K562 (cell line): Measurements from ENCODE around the gene TAS2R40. TPM values are rescaled to one million over a fixed set of nuclear protein-coding genes. Genes with fewer than 3 reads are reported as not detected.

Experiments used
- HLTF ChIP-seq: fragments of 450-650 bp; IDR thresholded peaks from 2 replicates; pipeline ENCODE4 v1.6.1; 2016
- IRF9 ChIP-seq: fragments of 450-650 bp; IDR thresholded peaks from 2 replicates; pipeline ENCODE4 v1.6.1; 2016; ENCODE audit warnings: missing biosample characterization, missing genetic modification characterization
- JUN ChIP-seq, 2 experiments: sonication (generic) in 1 of 2; formaldehyde crosslinking in 1 of 2; IDR thresholded peaks; 2 replicates each; pipeline versions ENCODE4 v1.6.1 to v1.8.0; 2012 to 2022; ENCODE audit warnings: borderline replicate concordance in 2 of 2, mild to moderate bottlenecking in 2 of 2, improper control_type of control experiment in 1 of 2, low read depth in 1 of 2, low read length in 1 of 2, missing genetic modification reagents in 1 of 2
- MAX ChIP-seq: sonication (generic); formaldehyde crosslinking; IDR thresholded peaks from 2 replicates; pipeline ENCODE4 v1.9.0; 2022; ENCODE audit warnings: mild to moderate bottlenecking, missing genetic modification reagents
- NEUROD1 ChIP-seq: fragments of 150-350 bp; IDR thresholded peaks from 2 replicates; pipeline ENCODE4 v1.6.1; 2014; ENCODE audit warnings: borderline replicate concordance, low read length, low read depth; ENCODE audit not compliant: partially characterized antibody
- PCBP2 ChIP-seq: fragments of 200-400 bp; formaldehyde crosslinking; IDR thresholded peaks from 2 replicates; pipeline ENCODE4 v1.6.1; 2018; ENCODE audit warnings: low read length, low read depth, mild to moderate bottlenecking, moderate library complexity; ENCODE audit not compliant: poor library complexity, severe bottlenecking
- PHF8 ChIP-seq: fragments of 200-600 bp; sonication (generic); IDR thresholded peaks from 2 replicates; pipeline ENCODE4 v1.6.1; 2012; ENCODE audit warnings: mixed run types, mild to moderate bottlenecking, inconsistent platforms, low read length, moderate library complexity, borderline replicate concordance
- SETDB1 ChIP-seq: IDR thresholded peaks from one replicate; pipeline ENCODE4 v1.6.1; 2012; ENCODE audit warnings: low read length, control low read depth, inconsistent platforms
- SMARCA5 ChIP-seq: fragments of 450-650 bp; IDR thresholded peaks from 2 replicates; pipeline ENCODE4 v1.6.1; 2016
- TAL1 ChIP-seq: fragments of 450-650 bp; IDR thresholded peaks from 2 replicates; pipeline ENCODE4 v1.6.1; 2016; ENCODE audit warnings: mild to moderate bottlenecking
- TEAD4 ChIP-seq, 2 experiments: sonication (generic) in 1 of 2; formaldehyde crosslinking in 1 of 2; IDR thresholded peaks; 2 replicates each; pipeline versions ENCODE4 v1.6.1 to v1.8.0; 2012 to 2022; ENCODE audit warnings: borderline replicate concordance in 1 of 2, inconsistent platforms in 1 of 2, low read length in 1 of 2, mild to moderate bottlenecking in 1 of 2, missing genetic modification reagents in 1 of 2
- THRB ChIP-seq: fragments of 450-650 bp; formaldehyde crosslinking; conservative IDR thresholded peaks from 2 replicates; pipeline ENCODE4 v1.4.0; 2022; ENCODE audit warnings: mild to moderate bottlenecking, missing genetic modification characterization
- TOE1 ChIP-seq, 2 experiments: fragments of 450-650 bp in 1 of 2; sonication (generic) in 1 of 2; formaldehyde crosslinking in 1 of 2; IDR thresholded peaks; 2 replicates each; pipeline versions ENCODE4 v1.7.1 to v1.8.0; 2016 to 2022; ENCODE audit warnings: borderline replicate concordance in 2 of 2, mild to moderate bottlenecking in 2 of 2, antibody characterized with exemption in 1 of 2, inconsistent platforms in 1 of 2, low read depth in 1 of 2, missing genetic modification reagents in 1 of 2, moderate library complexity in 1 of 2
- ZBED1 ChIP-seq: IDR thresholded peaks from 2 replicates; pipeline ENCODE4 v1.6.1; 2014
- polyA plus RNA-seq, 8 experiments: library from polyadenylated mRNA; depleted of rRNA in 4 of 8; stranded (reverse) in 5 of 8; unstranded in 3 of 8; fragments of >200 nt; fragmentation: Nextera tagmentation in 2 of 8; fragmentation: Illumina TruSeq in 1 of 8; extraction: Ambion mirVana in 2 of 8; extraction: Trizol in 1 of 8; gene quantifications; 2 replicates each; pipeline versions ENCODE4 v1.2.1 to v1.2.3, GENCODE V29; 2011 to 2014; ENCODE audit warnings: inconsistent platforms in 1 of 8, missing spikeins in 1 of 8
- total RNA-seq, 7 experiments: library from RNA; depleted of rRNA in 6 of 7; stranded (reverse); fragments of >200 nt in 6 of 7; fragmentation: Illumina TruSeq in 2 of 7; extraction: Trizol in 2 of 7; gene quantifications; 2 replicates each; pipeline versions ENCODE4 v1.2.1 to v1.2.3, GENCODE V29; 2011 to 2021; ENCODE audit warnings: low replicate concordance in 1 of 7
- TF ChIP-seq, protein P1 (sequence below): fragments of 450-650 bp; IDR thresholded peaks from 2 replicates; pipeline ENCODE4 v1.6.1; 2018; ENCODE audit not compliant: partially characterized antibody
- TF ChIP-seq, protein P2 (sequence below): fragments of 250-450 bp; sonication (Bioruptor Pico); IDR thresholded peaks from 2 replicates; pipeline ENCODE4 v1.4.0; 2020

Gene TAS2R40
- total and polyA plus RNA-seq, 9 of the 15 experiments (the other 6 are each of a cell fraction or from before 2014, with no cell fraction given) = not detected

- TF ChIP-seq JUN (IDR thresholded peaks at IDR 0.05; ENCODE audit: borderline replicate concordance, low read depth, low read length) = no peak
- TF ChIP-seq JUN (CRISPR knock-in tag; IDR thresholded peaks at IDR 0.05; ENCODE audit: borderline replicate concordance) = 0 out of 2 replicates have a peak, but pooled peaks have one; percentile 49
- TF ChIP-seq MAX (CRISPR knock-in tag) = peak; percentile 19; the same call in 1 of the 2 replicates
- 0 out of 2 replicates have a peak, but pooled peaks have one; percentile 4 for TF ChIP-seq TAL1
- TF ChIP-seq TOE1 (IDR thresholded peaks at IDR 0.05; ENCODE audit: borderline replicate concordance) = no peak
- TF ChIP-seq TOE1 (CRISPR knock-in tag; IDR thresholded peaks at IDR 0.05; ENCODE audit: borderline replicate concordance, low read depth) = no peak
- 0 out of 2 replicates have a peak, but pooled peaks have one; percentile 42 for TF ChIP-seq IRF9 (tag)
- TF ChIP-seq HLTF = peak; percentile 67; the same call in 1 of the 2 replicates
- TF ChIP-seq SMARCA5 = 0 out of 2 replicates have a peak, but pooled peaks have one; percentile 23
- TF ChIP-seq NEUROD1 = no peak
- 0 out of 2 replicates have a peak, but pooled peaks have one; percentile 4 for TF ChIP-seq THRB (CRISPR knock-in tag)
- TF ChIP-seq ZBED1 = no peak
- TF ChIP-seq PCBP2 = no peak
- TF ChIP-seq SETDB1 = no peak
- TF ChIP-seq, protein P1, sequence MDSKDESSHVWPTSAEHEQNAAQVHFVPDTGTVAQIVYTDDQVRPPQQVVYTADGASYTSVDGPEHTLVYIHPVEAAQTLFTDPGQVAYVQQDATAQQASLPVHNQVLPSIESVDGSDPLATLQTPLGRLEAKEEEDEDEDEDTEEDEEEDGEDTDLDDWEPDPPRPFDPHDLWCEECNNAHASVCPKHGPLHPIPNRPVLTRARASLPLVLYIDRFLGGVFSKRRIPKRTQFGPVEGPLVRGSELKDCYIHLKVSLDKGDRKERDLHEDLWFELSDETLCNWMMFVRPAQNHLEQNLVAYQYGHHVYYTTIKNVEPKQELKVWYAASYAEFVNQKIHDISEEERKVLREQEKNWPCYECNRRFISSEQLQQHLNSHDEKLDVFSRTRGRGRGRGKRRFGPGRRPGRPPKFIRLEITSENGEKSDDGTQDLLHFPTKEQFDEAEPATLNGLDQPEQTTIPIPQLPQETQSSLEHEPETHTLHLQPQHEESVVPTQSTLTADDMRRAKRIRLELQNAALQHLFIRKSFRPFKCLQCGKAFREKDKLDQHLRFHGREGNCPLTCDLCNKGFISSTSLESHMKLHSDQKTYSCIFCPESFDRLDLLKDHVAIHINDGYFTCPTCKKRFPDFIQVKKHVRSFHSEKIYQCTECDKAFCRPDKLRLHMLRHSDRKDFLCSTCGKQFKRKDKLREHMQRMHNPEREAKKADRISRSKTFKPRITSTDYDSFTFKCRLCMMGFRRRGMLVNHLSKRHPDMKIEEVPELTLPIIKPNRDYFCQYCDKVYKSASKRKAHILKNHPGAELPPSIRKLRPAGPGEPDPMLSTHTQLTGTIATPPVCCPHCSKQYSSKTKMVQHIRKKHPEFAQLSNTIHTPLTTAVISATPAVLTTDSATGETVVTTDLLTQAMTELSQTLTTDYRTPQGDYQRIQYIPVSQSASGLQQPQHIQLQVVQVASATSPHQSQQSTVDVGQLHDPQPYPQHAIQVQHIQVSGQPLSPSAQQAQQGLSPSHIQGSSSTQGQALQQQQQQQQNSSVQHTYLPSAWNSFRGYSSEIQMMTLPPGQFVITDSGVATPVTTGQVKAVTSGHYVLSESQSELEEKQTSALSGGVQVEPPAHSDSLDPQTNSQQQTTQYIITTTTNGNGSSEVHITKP = no peak
- TF ChIP-seq PHF8 = 0 out of 2 replicates have a peak, but pooled peaks have one; percentile 10
- TF ChIP-seq, protein P2, sequence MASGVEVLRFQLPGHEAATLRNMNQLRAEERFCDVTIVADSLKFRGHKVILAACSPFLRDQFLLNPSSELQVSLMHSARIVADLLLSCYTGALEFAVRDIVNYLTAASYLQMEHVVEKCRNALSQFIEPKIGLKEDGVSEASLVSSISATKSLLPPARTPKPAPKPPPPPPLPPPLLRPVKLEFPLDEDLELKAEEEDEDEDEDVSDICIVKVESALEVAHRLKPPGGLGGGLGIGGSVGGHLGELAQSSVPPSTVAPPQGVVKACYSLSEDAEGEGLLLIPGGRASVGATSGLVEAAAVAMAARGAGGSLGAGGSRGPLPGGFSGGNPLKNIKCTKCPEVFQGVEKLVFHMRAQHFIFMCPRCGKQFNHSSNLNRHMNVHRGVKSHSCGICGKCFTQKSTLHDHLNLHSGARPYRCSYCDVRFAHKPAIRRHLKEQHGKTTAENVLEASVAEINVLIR (CRISPR knock-in tag) = no peak
- TF ChIP-seq TEAD4 (IDR thresholded peaks at IDR 0.05; ENCODE audit: low read length) = no peak
- peak; percentile 60; the same call in 1 of the 2 replicates for TF ChIP-seq TEAD4 (CRISPR knock-in tag; IDR thresholded peaks at IDR 0.05; ENCODE audit: borderline replicate concordance)
Measured at GRCh38 chr7:143230602-143231457, 9.0 kb downstream of the TAS2R40 start (continued).
